HG02642 (cell line): ENCODE measurements around the gene THEM4.
"Not testable (repeated sequence)": the region's sequence is repeated elsewhere in the genome, so short reads cannot be mapped to it uniquely, and the experiment has no call there.

Experiments
- ATAC-seq: cut with Tn5 transposase; IDR thresholded peaks from one replicate; pipeline ENCODE4 v1.9.1; 2021; ENCODE audit warnings: mild to moderate bottlenecking; ENCODE audit not compliant: unreplicated experiment, poor library complexity

Gene THEM4

GRCh38 chr1:151935894-151936602 is 26.7 kb upstream of the THEM4 start:
- no peak for ATAC-seq

DNA sequence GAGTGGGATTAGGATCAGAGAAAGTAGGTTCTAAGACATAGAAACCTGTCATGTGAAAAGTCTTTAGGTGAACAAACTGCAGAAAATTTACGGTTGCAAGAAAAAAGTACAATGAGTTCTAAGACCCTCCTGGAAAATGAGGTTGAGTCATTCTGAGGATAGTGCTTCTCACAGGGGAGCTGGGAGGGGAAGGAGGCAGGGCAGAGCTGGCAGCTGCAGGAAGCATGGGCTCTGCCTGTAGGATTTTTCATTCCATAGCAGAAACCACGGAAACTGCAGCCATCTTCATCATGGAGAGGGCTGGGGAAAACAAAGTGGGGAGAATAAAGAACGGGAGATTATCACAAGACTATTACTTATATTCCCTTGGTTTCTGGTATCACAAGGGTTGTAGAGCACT is 25.8 kb upstream of the THEM4 start:
- ATAC-seq: no peak

DNA sequence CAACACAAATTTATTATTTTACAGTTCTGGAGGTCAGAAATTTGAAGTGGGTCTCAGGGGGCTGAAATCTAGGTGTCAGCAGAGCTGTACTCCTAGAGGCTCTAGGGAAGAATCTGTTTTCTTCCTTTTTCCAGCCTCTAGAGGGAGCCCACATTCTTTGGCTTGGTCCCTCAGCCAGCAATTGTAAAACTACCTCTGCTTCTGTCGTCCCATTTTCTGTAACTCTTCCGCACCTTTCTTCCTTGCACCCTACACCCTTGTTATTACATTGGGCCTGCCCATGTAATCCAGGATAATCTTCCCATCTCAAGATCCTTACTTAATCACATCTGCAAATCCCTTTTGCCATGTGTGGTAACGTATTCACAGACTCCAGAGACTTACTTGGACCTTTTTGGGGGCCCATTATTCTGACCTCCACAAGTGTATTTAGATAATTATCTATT is 24.8 kb upstream of the THEM4 start:
- ATAC-seq: no peak

DNA sequence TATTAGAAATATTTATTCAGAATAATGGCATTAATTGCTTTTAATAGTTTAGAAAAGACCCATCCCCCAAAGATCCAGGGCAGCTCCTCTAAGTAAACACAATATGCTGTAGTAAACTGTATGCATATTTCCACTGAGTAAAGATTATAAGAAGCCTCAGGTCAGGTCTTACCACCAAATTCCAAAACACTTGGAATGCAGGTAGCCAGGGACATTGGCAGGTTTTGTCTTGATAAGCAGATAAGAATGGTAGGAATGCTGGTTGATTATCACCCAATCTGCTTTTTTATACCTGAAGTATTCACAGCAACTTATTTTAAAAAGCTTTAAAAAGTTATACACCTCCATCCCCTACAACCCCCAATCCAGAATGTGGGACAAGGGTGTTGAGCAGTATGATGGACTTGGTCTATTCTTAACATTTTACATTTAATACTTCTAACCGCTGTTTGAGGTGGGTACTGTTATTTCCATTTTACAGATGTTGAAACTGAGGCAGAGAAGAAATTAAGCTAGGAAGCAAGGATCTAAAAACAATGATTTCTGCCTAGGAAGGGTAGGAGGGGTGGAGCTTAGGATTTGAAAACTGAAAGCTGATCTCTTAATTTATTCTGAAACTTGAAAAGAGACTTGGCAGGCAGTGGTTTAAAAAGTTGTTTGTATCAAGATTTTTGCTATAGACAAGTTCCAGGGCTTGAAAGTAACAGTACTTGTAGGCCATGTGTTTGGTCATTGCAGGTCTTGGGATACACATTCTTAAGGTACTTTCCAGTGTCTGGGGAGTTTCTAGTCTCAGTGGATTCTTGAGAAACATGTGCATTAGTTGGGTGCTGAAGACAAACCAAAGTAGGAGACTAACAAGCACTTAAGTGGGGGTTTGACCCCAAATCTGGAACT is 15.6 kb upstream of the THEM4 start:
- no peak for ATAC-seq

GRCh38 chr1:151923422-151923821 is 14.1 kb upstream of the THEM4 start:
- no peak for ATAC-seq

DNA sequence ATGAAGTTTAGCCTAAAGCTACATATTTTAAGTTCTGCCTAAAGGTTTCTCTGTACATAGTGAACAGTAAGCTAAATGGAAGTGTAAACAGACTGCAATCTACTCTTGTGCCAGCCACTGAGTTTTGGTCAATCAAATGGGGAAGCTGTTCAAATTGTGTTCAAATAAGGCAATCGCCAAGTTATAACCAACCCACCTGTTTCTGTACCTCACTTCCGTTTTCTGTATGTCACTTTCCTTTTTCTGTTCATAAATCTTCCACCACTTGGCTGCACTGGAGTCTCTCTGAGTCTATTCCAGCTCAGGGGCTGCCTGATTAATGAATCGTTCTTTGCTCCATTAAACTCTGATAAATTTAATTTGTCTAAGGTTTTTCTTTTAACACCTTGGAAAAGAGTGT is 10.8 kb upstream of the THEM4 start:
- ATAC-seq: no peak

DNA sequence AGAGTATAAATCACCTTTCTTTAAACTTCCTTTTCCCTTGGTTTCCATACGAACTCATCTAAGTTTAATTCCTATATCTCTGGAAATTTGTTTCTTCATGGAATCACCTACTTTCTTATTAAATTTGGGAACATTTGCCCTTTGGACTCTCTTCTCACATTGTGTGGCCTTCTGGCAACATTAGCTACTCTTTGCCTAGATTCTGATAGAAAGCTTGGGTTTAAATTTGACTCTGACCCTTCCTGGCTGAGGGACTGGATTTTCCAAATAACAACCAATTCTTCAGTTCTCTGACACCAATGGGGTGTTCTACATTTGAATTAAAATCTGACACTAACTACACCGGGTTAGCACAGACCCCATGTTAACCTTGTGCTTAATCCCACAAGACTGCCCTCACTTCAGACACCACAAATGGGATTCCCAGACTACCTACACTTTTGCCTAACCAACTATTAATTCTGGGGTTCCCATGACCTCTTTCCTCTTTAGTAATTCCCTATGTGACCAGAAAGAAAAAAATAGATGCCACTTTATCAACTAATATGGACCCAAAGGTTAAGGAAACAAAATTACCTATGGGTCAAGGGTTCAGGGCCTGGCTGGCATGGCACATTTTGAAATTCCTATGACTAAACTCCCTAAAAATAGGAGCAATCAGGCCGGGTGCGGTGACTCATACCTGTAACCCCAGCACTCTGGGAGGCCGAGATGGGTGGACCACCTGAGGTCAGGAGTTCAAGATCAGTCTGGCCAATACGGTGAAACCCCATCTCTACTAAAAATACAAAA is 9.7 kb upstream of the THEM4 start:
- ATAC-seq: no peak

DNA sequence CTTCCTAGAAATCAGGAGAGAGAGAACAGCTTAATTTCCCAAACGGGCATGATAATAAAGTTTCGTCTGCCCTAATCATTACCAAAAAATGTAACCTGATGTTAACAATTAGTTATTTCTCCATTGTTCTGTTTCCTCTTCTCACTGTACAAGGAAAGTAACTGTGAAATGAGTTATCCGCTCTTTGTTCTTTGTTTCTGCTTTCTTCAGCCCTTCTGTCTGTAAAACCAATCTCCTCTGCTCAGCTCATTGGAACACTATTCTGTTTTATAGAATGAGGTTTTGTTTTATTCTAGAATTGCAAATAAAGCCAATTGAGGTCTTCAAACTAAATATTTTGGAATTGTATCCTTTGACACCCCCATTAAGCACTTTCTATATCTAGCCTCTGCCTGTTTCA is 8.8 kb upstream of the THEM4 start:
- no peak for ATAC-seq

GRCh38 chr1:151916726-151917370 is 7.5 kb upstream of the THEM4 start:
- ATAC-seq: no peak

DNA sequence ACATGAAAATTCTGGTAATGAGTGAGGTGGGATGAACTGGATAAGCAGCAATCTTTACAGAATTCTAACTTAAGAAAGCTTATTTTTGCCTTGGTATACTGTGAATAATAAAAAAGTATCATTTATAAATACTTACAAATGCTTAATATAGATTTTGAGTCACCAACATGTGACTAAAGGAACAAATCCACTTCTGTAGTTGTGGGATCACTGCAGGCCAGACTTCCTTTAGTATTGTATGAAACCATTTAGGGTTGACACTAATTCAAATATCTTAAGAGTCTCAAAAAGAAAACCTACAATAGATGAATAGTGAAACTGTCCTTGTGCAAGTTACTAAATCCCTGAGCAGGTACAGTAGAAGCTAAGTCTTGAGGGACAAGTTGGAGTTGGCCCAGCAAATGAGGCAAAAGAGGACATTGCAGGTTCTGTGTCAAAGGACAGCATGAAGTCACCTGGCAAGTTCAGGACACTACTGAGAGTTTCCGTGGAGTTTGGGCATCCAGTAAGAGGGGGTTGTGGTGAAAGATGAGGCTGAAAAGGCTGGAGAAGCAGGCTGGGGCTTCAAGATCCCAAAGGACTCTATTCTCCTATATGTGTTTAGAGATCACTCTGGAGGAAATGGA is 5.9 kb upstream of the THEM4 start:
- no peak for ATAC-seq

DNA sequence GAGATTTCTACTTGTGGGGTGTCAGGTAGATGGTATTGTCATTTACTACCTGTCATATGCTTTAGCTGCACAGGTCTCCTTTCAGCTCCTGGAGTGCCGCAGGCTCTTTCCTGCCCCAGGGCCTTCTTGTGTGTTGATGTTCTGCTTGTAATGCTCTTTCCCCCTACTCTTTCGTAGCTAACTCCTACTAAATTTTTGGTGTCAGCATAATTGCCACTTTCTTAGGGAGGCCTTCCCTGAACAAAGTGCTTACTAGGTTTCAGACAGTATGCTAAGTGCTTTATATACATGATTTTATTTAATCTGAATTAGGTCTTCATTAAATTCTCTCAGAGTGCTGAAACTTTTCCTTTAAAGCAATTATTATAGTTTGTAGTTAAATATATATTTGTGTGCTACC is 4.8 kb upstream of the THEM4 start:
- no peak for ATAC-seq

DNA sequence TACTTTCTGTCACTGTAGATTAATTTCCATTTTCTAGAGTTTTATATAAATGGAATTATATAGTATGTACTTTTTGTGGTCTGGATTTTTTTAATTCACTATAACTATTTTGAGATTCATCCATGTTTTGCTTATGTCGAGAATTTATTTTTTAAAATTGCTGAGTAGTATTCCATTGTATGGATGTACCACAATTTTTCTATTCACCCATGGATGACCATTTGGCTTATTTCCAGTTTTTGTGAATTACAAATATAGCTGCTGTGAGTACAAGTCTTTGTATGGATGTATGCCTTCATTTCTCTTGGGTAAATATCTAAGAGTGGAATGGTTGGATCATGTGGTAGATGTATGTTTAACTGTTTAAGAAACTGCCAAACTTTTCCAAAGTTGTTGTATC is 3.7 kb upstream of the THEM4 start:
- no peak for ATAC-seq

- no peak for ATAC-seq
Observed at GRCh38 chr1:151908228-151908691, 1.1 kb downstream of the THEM4 start.

DNA sequence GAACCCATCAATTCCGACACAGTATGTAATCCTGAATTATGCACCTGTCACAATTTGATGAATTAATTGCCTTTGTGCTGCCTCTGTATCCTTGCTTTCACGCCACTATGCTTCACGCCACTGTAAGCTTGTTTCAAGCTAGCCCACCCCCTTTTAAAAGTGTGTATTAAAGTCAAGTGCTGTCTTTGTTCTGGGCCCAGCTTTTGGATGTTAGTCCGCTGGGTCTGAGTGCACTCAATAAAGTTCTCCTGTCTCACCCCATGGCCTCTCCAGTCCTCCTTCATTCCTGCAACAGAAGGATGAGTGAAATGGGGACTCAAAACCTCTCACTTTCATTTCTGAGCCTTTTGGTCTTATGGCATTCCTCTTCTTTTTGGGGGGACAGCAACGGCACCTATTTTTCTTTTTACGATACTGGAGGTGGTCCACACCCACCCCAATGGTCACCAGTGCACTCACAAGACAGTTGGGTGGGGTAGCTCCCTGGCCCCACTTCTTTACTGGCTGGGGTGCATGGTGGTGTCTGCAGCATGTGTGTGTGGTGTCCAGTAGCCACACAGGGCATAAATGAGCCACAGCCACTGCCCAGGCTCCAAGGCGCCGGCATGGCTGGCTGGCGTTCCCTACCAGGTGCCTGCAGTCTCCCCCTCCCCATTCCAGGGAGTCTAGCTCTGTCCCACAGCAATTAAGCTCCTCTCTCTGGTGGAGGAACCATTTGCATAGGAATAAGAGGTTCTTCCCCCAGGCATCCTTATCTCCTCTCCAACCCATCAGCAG is 1.8 kb downstream of the THEM4 start:
- no peak for ATAC-seq

- not testable (repeated sequence) for ATAC-seq
Observed at GRCh38 chr1:151906324-151906645, 3.0 kb downstream of the THEM4 start.

DNA sequence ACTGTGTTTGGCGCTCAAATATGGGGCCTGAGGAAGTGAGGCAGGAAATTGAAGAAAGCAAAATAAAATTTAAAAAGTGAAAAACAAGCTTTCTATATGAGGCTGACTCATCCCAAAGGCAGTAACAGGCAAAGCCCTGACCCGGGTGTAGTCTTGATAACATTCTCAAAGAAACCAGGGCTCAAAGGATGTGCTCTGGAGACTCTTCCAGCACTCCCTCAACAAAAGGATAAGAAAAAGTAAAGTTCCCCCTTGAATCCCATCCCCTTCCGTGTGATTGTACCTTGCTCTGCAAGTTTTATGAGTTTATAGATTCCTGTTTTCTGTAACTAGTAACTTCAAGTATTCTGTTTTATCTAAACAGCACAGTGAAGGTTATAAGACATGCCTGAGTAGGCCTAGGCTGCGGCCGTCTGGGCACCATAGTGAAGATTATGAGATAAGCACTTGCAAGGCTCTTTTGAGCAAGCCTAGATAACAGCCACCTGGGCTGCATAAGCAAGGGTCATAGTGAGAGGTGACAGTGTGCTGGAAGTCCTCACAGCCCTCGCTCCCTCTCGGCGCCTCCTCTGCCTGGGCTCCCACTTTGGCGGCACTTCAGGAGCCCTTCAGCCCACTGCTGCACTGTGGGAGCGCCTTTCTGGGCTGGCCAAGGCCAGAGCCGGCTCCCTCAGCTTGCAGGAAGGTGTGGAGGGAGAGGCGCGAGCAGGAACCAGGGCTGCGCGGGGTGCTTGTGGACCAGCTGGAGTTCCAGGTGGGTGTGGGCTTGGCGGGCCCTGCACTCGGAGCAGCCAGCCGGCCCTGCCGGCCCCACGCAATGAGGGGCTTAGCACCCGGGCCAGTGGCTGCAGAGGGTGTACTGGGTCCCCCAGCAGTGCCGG is 3.6 kb downstream of the THEM4 start:
- not testable (repeated sequence) for ATAC-seq

DNA sequence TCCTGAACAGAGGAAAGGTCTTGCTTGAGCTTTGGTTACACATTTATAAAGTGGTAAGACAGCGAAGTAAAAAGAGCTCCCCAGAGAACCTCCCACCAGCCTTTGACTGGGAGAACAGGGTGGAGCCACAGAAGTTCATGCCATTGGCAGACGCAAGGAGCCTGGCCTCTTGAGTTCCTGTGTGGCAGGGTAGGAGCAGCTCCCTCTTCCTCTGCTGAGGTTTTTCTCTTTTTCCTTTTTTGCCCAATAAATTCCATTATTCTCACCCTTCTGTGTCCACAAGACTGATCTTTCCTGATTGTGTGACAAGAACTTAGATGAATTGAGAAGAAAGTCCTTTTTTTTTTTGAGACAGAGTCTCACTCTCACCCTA is 4.3 kb downstream of the THEM4 start:
- ATAC-seq: no peak

DNA sequence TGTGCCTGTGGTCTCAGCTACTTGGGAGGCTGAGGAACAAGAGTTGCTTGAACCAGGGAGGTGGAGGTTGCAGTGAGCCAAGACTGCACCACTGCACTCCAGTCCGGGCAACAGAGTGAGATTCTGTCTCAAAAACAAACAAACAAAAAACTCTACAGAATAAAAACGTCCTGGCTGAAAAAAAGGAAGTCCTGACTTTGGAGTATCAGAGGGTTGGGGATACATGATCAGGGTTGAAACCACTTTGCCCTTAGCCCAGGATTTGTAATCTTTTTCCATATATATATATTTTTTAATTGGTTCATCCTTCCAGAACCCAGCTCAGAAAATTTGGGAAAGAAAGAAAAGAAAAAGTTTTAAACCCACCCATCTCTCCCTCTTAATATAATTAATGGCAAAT is 6.5 kb downstream of the THEM4 start:
- ATAC-seq: no peak
